ENCODE measurements around the gene PRRT1B. TPM values are rescaled to one million over a fixed set of nuclear protein-coding genes. Genes with fewer than 3 reads are reported as not detected.
A peak's percentile ranks its signal among the peaks of the same experiment; 100 is the strongest.

The PRRT1B gene
- total RNA-seq, 1 donor from 2014 or later, result not detected

GRCh38 chr9:131524665-131525315 lies 20.5 kb upstream of the PRRT1B start:
- intact Hi-C loops (cut with micrococcal nuclease), result no loop called here

GRCh38 chr9:131525643-131526565 lies 19.4 kb upstream of the PRRT1B start:
- Mint-ChIP-seq H3K27me3 (ENCODE audit: insufficient read depth) (no peaks in the 10 kb centered on the region), H3K9me3 (no peaks in the 10 kb centered on the region), H3K36me3 (ENCODE audit: low read depth) (peaks cover 36% of the 10 kb centered on the region), H3K4me3 (no peak overlapping the region), H3K4me1 (ENCODE audit: low read depth) (peaks cover 5% of the 10 kb centered on the region), H3K27ac (no peak overlapping the region)
- intact Hi-C loops (cut with micrococcal nuclease), result no loop called here
- no peak for DNase-seq (ENCODE audit: low spot score)

More at GRCh38 chr9:131524665-131525315, 20.5 kb upstream of the PRRT1B start:
- H3K4me1 Mint-ChIP-seq (ENCODE audit: low read depth), result peaks cover 3% of the 10 kb centered on the region
- H3K9me3 Mint-ChIP-seq, result no peaks in the 10 kb centered on the region
- H3K27me3 Mint-ChIP-seq (ENCODE audit: insufficient read depth), result peaks cover 1% of the 10 kb centered on the region
- DNase-seq (ENCODE audit: low spot score), result no peak
- peaks cover 37% of the 10 kb centered on the region for H3K36me3 Mint-ChIP-seq (ENCODE audit: low read depth)
- no peak overlapping the region for H3K27ac Mint-ChIP-seq
- no peak overlapping the region for H3K4me3 Mint-ChIP-seq

DNA sequence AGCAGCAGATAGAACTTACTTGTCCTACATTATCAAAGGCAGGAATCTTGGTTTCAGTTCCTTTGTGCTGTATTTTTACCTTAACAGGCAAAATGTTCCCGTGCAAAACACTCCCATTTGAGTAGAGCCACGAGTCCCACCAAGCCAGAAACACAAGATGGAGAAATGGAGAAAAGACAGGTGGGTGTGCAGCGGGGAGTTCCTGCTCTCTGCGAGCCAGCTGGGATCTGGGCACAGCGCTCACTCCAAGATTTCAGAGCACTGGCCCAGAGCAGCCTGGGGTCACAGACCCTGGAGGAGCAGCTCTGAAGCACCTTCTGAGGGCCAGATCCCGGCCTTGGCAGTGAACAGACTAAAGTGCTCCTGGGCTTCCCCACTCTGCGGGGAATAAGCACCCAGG lies 17.1 kb upstream of the PRRT1B start:
- H3K36me3 Mint-ChIP-seq (ENCODE audit: low read depth), result peaks cover 22% of the 10 kb centered on the region
- H3K27ac Mint-ChIP-seq, result peak overlapping the region; percentile 73
- peaks cover 5% of the 10 kb centered on the region for H3K4me1 Mint-ChIP-seq (ENCODE audit: low read depth)

DNA sequence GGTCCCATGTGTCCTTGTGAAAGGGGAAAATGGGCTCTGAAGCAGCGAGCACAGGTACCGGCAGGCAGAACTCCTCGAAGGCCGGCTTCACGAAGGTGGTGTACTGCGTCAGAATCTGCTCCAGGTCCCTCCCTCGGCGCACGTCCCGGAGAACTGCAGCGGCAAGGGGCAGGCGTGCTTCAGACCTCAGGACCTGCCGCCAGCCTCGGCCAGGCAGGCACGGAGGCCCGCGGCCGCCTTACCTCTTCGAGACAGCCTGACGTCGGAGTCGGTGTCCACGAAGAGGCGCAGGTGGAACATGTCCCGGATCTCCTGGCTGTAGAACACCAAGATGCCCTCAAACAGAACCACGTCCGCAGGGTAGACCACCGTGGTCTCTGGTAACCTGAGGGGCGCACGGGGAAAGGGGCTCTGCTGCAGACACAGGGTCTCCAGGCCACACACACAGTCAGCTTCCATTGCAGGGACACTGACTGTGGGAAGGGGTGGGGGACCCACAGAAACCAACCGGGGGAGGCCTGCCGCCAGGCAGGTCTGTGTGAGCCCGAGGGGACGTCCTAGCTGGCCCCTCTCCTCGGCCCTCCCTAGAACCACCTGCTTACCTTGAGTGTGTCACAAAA lies 16.3 kb upstream of the PRRT1B start:
- no peak overlapping the region for H3K27ac Mint-ChIP-seq
- peaks cover 5% of the 10 kb centered on the region for H3K4me1 Mint-ChIP-seq (ENCODE audit: low read depth)
- intact Hi-C loops (cut with micrococcal nuclease), result no loop called here
- no peaks in the 10 kb centered on the region for H3K27me3 Mint-ChIP-seq (ENCODE audit: insufficient read depth)
- peak overlapping the region; percentile 84 for H3K4me3 Mint-ChIP-seq
- peaks cover 22% of the 10 kb centered on the region for H3K36me3 Mint-ChIP-seq (ENCODE audit: low read depth)
- H3K9me3 Mint-ChIP-seq, result no peaks in the 10 kb centered on the region
- no peak for DNase-seq (ENCODE audit: low spot score)

More for the DNA sequence above, 17.1 kb upstream of the PRRT1B start:
- Mint-ChIP-seq H3K4me3 (peak overlapping the region; percentile 78), H3K9me3 (no peaks in the 10 kb centered on the region), H3K27me3 (ENCODE audit: insufficient read depth) (no peaks in the 10 kb centered on the region)
- DNase-seq (ENCODE audit: low spot score), result no peak
- intact Hi-C loops (cut with micrococcal nuclease), result no loop called here

GRCh38 chr9:131529597-131530545 lies 15.5 kb upstream of the PRRT1B start:
- Mint-ChIP-seq H3K4me1 (ENCODE audit: low read depth) (peaks cover 12% of the 10 kb centered on the region), H3K4me3 (peak overlapping the region; percentile 84), H3K27ac (peak overlapping the region; percentile 52), H3K36me3 (ENCODE audit: low read depth) (peaks cover 17% of the 10 kb centered on the region), H3K27me3 (ENCODE audit: insufficient read depth) (peaks cover 1% of the 10 kb centered on the region), H3K9me3 (no peaks in the 10 kb centered on the region)
- DNase-seq (ENCODE audit: low spot score), result no peak
- intact Hi-C loops (cut with micrococcal nuclease), result no loop called here

GRCh38 chr9:131530546-131530919 lies 14.8 kb upstream of the PRRT1B start:
- no peak for DNase-seq (ENCODE audit: low spot score)
- no peaks in the 10 kb centered on the region for H3K9me3 Mint-ChIP-seq
- intact Hi-C loops (cut with micrococcal nuclease), result no loop called here
- H3K27me3 Mint-ChIP-seq (ENCODE audit: insufficient read depth), result peaks cover 1% of the 10 kb centered on the region
- H3K27ac Mint-ChIP-seq, result peak overlapping the region; percentile 52
- H3K4me1 Mint-ChIP-seq (ENCODE audit: low read depth), result peaks cover 13% of the 10 kb centered on the region
- peak overlapping the region; percentile 84 for H3K4me3 Mint-ChIP-seq
- H3K36me3 Mint-ChIP-seq (ENCODE audit: low read depth), result peaks cover 17% of the 10 kb centered on the region

DNA sequence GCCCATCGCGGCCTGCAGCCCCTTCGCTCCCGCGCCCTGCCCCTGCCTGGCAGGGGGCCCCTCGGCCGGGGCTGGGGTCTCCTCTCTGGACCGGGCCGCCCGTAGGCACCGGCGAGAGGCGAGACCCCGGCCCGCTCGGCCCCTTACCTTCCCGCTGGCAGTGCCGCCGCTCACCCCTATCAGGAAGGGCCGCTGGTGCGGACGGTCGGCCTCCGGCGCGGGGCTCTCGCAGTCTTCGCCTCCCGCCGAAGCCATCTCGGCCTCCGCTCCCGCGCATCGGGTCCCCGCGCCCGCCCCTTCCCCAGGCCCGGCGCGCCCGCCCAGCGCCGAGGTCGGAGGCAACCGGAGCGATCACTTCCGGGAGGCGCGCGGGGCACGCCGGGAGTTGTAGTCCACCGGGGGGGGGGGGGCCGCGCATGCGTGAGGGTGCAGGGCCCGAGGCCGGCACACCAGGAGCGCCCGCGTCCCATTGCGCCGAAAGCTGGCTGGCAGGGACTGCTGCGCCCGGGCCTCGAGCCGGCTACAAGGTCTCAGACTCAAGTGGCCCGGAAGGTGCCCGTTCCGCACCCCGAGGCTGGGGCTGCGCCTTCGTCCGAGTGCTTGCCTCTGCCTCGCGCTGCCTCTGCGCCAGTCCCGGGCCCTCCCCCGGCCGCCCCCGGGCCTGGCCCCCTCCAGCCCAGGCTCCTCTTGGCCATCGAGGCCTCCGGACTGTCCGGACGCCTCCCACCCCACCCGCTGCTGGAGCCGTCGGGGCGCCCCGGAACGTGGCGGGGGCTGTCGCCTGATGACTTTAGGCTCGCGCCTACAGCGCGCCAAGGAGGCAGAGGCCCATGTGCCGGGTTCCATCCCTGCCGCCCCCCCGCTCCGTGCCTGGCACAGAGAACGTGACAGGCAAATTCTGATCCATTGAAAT lies 14.1 kb upstream of the PRRT1B start, which contains the start of gene UCK1:
Gene UCK1, minus strand, starts transcription at position 344 of the 913 bp plus-strand sequence. Its CDS starts 89 bp downstream, at position 255.
- Mint-ChIP-seq H3K27ac (peak within 1 kb of the TSS; percentile 52), H3K36me3 (ENCODE audit: low read depth) (peaks cover 15% of the 10 kb centered on the region), H3K27me3 (ENCODE audit: insufficient read depth) (peaks cover 1% of the 10 kb centered on the region), H3K4me1 (ENCODE audit: low read depth) (peaks cover 13% of the 10 kb centered on the region), H3K4me3 (peak within 1 kb of the TSS; percentile 84), H3K9me3 (no peaks in the 10 kb centered on the region)
- intact Hi-C loops (cut with micrococcal nuclease), result loop anchor here (1.0 kb wide), 2 partner anchors 31 to 158 kb away; no protein-coding TSS in a partner anchor
- DNase-seq (ENCODE audit: low spot score), result peak; percentile 71

DNA sequence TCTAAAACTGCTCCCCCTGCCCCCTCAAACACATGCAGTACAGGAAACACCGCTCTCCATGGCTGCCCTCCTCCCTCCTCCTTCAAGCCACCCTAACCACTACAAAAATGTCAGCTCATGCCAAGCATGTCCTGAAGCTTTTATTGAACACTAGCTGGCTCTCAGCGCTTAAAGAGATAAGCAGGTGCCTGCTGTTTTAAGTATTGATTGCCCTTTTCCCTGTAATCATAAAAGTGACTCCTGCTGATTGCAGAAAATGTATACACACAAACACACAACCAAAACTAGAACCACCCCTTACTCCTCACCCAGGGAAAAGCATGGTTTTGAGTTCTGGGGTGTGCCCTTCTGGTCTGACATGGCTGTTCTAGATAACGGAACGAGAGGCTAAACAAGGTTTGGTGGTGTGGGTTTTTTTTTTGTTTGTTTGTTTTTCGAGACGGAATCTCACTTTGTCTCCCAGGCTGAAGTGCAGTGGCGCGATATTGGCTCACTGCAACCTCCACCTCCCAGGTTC lies 10.5 kb upstream of the PRRT1B start:
- peaks cover under 1% of the 10 kb centered on the region for H3K36me3 Mint-ChIP-seq (ENCODE audit: low read depth)
- peaks cover 1% of the 10 kb centered on the region for H3K27me3 Mint-ChIP-seq (ENCODE audit: insufficient read depth)
- no peak overlapping the region for H3K27ac Mint-ChIP-seq
- H3K4me1 Mint-ChIP-seq (ENCODE audit: low read depth), result peaks cover 18% of the 10 kb centered on the region
- peak overlapping the region; percentile 37 for H3K4me3 Mint-ChIP-seq
- DNase-seq (ENCODE audit: low spot score), result no peak
- intact Hi-C loops (cut with micrococcal nuclease), result no loop called here
- H3K9me3 Mint-ChIP-seq, result no peaks in the 10 kb centered on the region

DNA sequence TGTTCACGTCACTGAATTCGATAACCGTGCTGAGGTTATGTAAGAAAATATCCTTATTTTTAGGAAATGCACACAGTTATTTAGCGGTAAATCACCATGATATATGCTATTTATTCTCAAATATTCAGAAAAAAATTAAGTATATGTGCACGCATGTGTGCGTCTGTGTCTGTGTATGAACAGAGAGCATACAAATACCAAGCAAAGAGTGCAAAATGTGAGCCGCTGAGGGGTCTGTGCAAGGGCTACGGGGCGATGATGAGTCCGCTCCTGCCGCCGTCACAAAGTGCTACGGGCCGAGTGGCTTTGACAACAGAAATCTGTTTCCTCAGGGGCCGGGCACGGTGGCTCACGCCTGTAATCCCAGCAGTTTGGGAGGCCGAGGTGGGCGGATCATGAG lies 7.4 kb upstream of the PRRT1B start:
- Mint-ChIP-seq H3K4me3 (no peak overlapping the region), H3K4me1 (ENCODE audit: low read depth) (peaks cover 16% of the 10 kb centered on the region), H3K9me3 (peaks cover 4% of the 10 kb centered on the region), H3K27me3 (ENCODE audit: insufficient read depth) (peaks cover 4% of the 10 kb centered on the region), H3K27ac (no peak overlapping the region), H3K36me3 (ENCODE audit: low read depth) (no peaks in the 10 kb centered on the region)
- DNase-seq (ENCODE audit: low spot score), result no peak
- intact Hi-C loops (cut with micrococcal nuclease), result no loop called here

GRCh38 chr9:131539223-131539923 lies 6.0 kb upstream of the PRRT1B start:
- H3K4me1 Mint-ChIP-seq (ENCODE audit: low read depth), result peaks cover 15% of the 10 kb centered on the region
- H3K27ac Mint-ChIP-seq, result no peak overlapping the region
- no peak overlapping the region for H3K4me3 Mint-ChIP-seq
- H3K27me3 Mint-ChIP-seq (ENCODE audit: insufficient read depth), result peaks cover 14% of the 10 kb centered on the region
- H3K36me3 Mint-ChIP-seq (ENCODE audit: low read depth), result no peaks in the 10 kb centered on the region
- peaks cover 18% of the 10 kb centered on the region for H3K9me3 Mint-ChIP-seq
- DNase-seq (ENCODE audit: low spot score), result no peak
- intact Hi-C loops (cut with micrococcal nuclease), result no loop called here

GRCh38 chr9:131543141-131543540 lies 2.2 kb upstream of the PRRT1B start:
- DNase-seq (ENCODE audit: low spot score), result no peak
- peaks cover 20% of the 10 kb centered on the region for H3K9me3 Mint-ChIP-seq
- peaks cover 2% of the 10 kb centered on the region for H3K36me3 Mint-ChIP-seq (ENCODE audit: low read depth)
- H3K4me3 Mint-ChIP-seq, result no peak overlapping the region
- H3K27ac Mint-ChIP-seq, result no peak overlapping the region
- intact Hi-C loops (cut with micrococcal nuclease), result no loop called here
- peaks cover 9% of the 10 kb centered on the region for H3K4me1 Mint-ChIP-seq (ENCODE audit: low read depth)
- H3K27me3 Mint-ChIP-seq (ENCODE audit: insufficient read depth), result peaks cover 37% of the 10 kb centered on the region
